Activated T-helper 1 cell treated with anti-CD3 and anti-CD28 coated beads, Interleukin-12 subunit alpha, Interleukin-12 subunit beta, Interleukin-2, Interleukin-4 antibody, amounts not matched to agents 30 ng/mL and 10 ng/mL and 1 ng/mL, durations not matched to agents 14 hours and 24 hours and 36 hours (primary cell): Measurements from ENCODE around the gene MRPL19. TPM values are rescaled to one million over a fixed set of nuclear protein-coding genes. Genes with fewer than 3 reads are reported as not detected.
A peak's percentile ranks its signal among the peaks of the same experiment; 100 is the strongest.

ENCODE experiments used
- DNase-seq: peaks from one replicate; pipeline ENCODE4 v3.0.0; 2021; ENCODE audit warnings: low spot score
- H3K27ac Mint-ChIP-seq: one replicate; pipeline ENCODE4 v1.8.0; 2021; ENCODE audit warnings: mild to moderate bottlenecking, mixed read lengths
- H3K27me3 Mint-ChIP-seq: one replicate; pipeline ENCODE4 v1.8.0; 2022; ENCODE audit warnings: mild to moderate bottlenecking, moderate library complexity, mixed read lengths; ENCODE audit not compliant: insufficient read depth
- H3K36me3 Mint-ChIP-seq: one replicate; pipeline ENCODE4 v1.8.0; 2021; ENCODE audit warnings: low read depth, mixed read lengths
- H3K4me1 Mint-ChIP-seq: one replicate; pipeline ENCODE4 v1.8.0; 2021; ENCODE audit warnings: low read depth, mixed read lengths
- H3K4me3 Mint-ChIP-seq: one replicate; pipeline ENCODE4 v1.8.0; 2021; ENCODE audit warnings: mild to moderate bottlenecking, moderate library complexity, mixed read lengths
- H3K9me3 Mint-ChIP-seq: one replicate; pipeline ENCODE4 v1.8.0; 2021; ENCODE audit warnings: mixed read lengths
- intact Hi-C: fragments of 100-400 bp; cut with micrococcal nuclease; formaldehyde crosslinking; loops from one replicate; pipeline ENCODE4 v1.15.1; 2024
- total RNA-seq: library from RNA; stranded (reverse); gene quantifications from 2 replicates; pipeline ENCODE4 v1.2.3, GENCODE V29; 2022

The MRPL19 gene
- total RNA-seq, 1 donor from 2014 or later: 75.0 TPM

GRCh38 chr2:75607988-75608683, 38.4 kb upstream of the MRPL19 start:
- Mint-ChIP-seq H3K9me3 (no peaks in the 10 kb centered on the region), H3K27ac (no peak overlapping the region), H3K27me3 (peaks cover 14% of the 10 kb centered on the region), H3K4me1 (no peaks in the 10 kb centered on the region), H3K4me3 (no peak overlapping the region), H3K36me3 (no peaks in the 10 kb centered on the region)
- no peak for DNase-seq
- intact Hi-C loops: loop anchor here (1.0 to 5.0 kb wide), 2 partner anchors 541 to 690 kb away; no protein-coding TSS in a partner anchor

- no peaks in the 10 kb centered on the region for H3K4me1 Mint-ChIP-seq
- H3K27me3 Mint-ChIP-seq: peaks cover 14% of the 10 kb centered on the region
- DNase-seq: peak; percentile 27
- H3K4me3 Mint-ChIP-seq: no peak overlapping the region
- H3K36me3 Mint-ChIP-seq: no peaks in the 10 kb centered on the region
- H3K27ac Mint-ChIP-seq: no peak overlapping the region
- intact Hi-C loops: loop anchor here (1.0 to 5.0 kb wide), 3 partner anchors 145 to 691 kb away; no protein-coding TSS in a partner anchor
- no peaks in the 10 kb centered on the region for H3K9me3 Mint-ChIP-seq
These were observed 37.8 kb upstream of the MRPL19 start for GRCh38 chr2:75608684-75609333.

GRCh38 chr2:75609334-75609689, 37.3 kb upstream of the MRPL19 start:
- H3K4me3 Mint-ChIP-seq: no peak overlapping the region
- peaks cover 14% of the 10 kb centered on the region for H3K27me3 Mint-ChIP-seq
- intact Hi-C loops: loop anchor here (1.0 to 5.0 kb wide), 2 partner anchors 145 to 542 kb away; no protein-coding TSS in a partner anchor

GRCh38 chr2:75609937-75610508, 36.6 kb upstream of the MRPL19 start:
- peaks cover 14% of the 10 kb centered on the region for H3K27me3 Mint-ChIP-seq
- H3K4me1 Mint-ChIP-seq: no peaks in the 10 kb centered on the region
- no peak overlapping the region for H3K27ac Mint-ChIP-seq
- no peaks in the 10 kb centered on the region for H3K9me3 Mint-ChIP-seq
- no peaks in the 10 kb centered on the region for H3K36me3 Mint-ChIP-seq
- no peak overlapping the region for H3K4me3 Mint-ChIP-seq
- intact Hi-C loops: loop anchor here (1.0 to 5.0 kb wide), 2 partner anchors 146 to 543 kb away; no protein-coding TSS in a partner anchor
- no peak for DNase-seq

More at GRCh38 chr2:75609334-75609689, 37.3 kb upstream of the MRPL19 start:
- Mint-ChIP-seq H3K36me3 (no peaks in the 10 kb centered on the region), H3K4me1 (no peaks in the 10 kb centered on the region), H3K27ac (no peak overlapping the region), H3K9me3 (no peaks in the 10 kb centered on the region)
- no peak for DNase-seq

GRCh38 chr2:75610671-75611070, 35.9 kb upstream of the MRPL19 start:
- peaks cover 14% of the 10 kb centered on the region for H3K27me3 Mint-ChIP-seq
- H3K4me3 Mint-ChIP-seq: no peak overlapping the region

GRCh38 chr2:75612108-75612861, 34.3 kb upstream of the MRPL19 start:
- Mint-ChIP-seq H3K27ac (no peak overlapping the region), H3K9me3 (no peaks in the 10 kb centered on the region), H3K4me1 (no peaks in the 10 kb centered on the region), H3K4me3 (no peak overlapping the region), H3K36me3 (no peaks in the 10 kb centered on the region), H3K27me3 (peaks cover 9% of the 10 kb centered on the region)
- DNase-seq: no peak
- intact Hi-C loops: no loop called here

More at GRCh38 chr2:75610671-75611070, 35.9 kb upstream of the MRPL19 start:
- no peaks in the 10 kb centered on the region for H3K36me3 Mint-ChIP-seq
- no peaks in the 10 kb centered on the region for H3K9me3 Mint-ChIP-seq
- no peak overlapping the region for H3K27ac Mint-ChIP-seq
- intact Hi-C loops: no loop called here
- DNase-seq: no peak
- no peaks in the 10 kb centered on the region for H3K4me1 Mint-ChIP-seq

GRCh38 chr2:75612862-75613243, 33.7 kb upstream of the MRPL19 start:
- Mint-ChIP-seq H3K36me3 (no peaks in the 10 kb centered on the region), H3K4me3 (no peak overlapping the region), H3K27ac (no peak overlapping the region), H3K27me3 (peaks cover 6% of the 10 kb centered on the region), H3K4me1 (no peaks in the 10 kb centered on the region), H3K9me3 (no peaks in the 10 kb centered on the region)
- no peak for DNase-seq
- intact Hi-C loops: no loop called here

- no peaks in the 10 kb centered on the region for H3K36me3 Mint-ChIP-seq
- intact Hi-C loops: no loop called here
- no peaks in the 10 kb centered on the region for H3K9me3 Mint-ChIP-seq
- no peak overlapping the region for H3K4me3 Mint-ChIP-seq
- no peaks in the 10 kb centered on the region for H3K4me1 Mint-ChIP-seq
- DNase-seq: no peak
- no peak overlapping the region for H3K27ac Mint-ChIP-seq
- H3K27me3 Mint-ChIP-seq: peaks cover 6% of the 10 kb centered on the region
These were observed 32.4 kb upstream of the MRPL19 start for GRCh38 chr2:75614162-75614651.

GRCh38 chr2:75616406-75616805, 30.2 kb upstream of the MRPL19 start:
- no peak for DNase-seq
- H3K36me3 Mint-ChIP-seq: no peaks in the 10 kb centered on the region
- H3K4me3 Mint-ChIP-seq: no peak overlapping the region
- intact Hi-C loops: no loop called here
- H3K4me1 Mint-ChIP-seq: no peaks in the 10 kb centered on the region
- H3K27ac Mint-ChIP-seq: no peak overlapping the region
- peaks cover 8% of the 10 kb centered on the region for H3K27me3 Mint-ChIP-seq
- H3K9me3 Mint-ChIP-seq: no peaks in the 10 kb centered on the region

GRCh38 chr2:75616933-75617332, 29.6 kb upstream of the MRPL19 start:
- intact Hi-C loops: no loop called here
- no peak for DNase-seq
- Mint-ChIP-seq H3K27ac (no peak overlapping the region), H3K4me3 (no peak overlapping the region), H3K4me1 (no peaks in the 10 kb centered on the region), H3K9me3 (no peaks in the 10 kb centered on the region), H3K27me3 (peaks cover 8% of the 10 kb centered on the region), H3K36me3 (no peaks in the 10 kb centered on the region)

GRCh38 chr2:75619956-75620740, 26.4 kb upstream of the MRPL19 start:
- H3K27ac Mint-ChIP-seq: no peak overlapping the region
- no peak for DNase-seq
- H3K27me3 Mint-ChIP-seq: peaks cover 13% of the 10 kb centered on the region
- no peaks in the 10 kb centered on the region for H3K4me1 Mint-ChIP-seq
- H3K4me3 Mint-ChIP-seq: no peak overlapping the region
- H3K9me3 Mint-ChIP-seq: no peaks in the 10 kb centered on the region
- H3K36me3 Mint-ChIP-seq: no peaks in the 10 kb centered on the region
- intact Hi-C loops: no loop called here

GRCh38 chr2:75621228-75621627, 25.4 kb upstream of the MRPL19 start:
- H3K4me1 Mint-ChIP-seq: no peaks in the 10 kb centered on the region
- intact Hi-C loops: no loop called here
- no peaks in the 10 kb centered on the region for H3K36me3 Mint-ChIP-seq
- H3K27ac Mint-ChIP-seq: no peak overlapping the region
- no peak overlapping the region for H3K4me3 Mint-ChIP-seq
- H3K27me3 Mint-ChIP-seq: peaks cover 15% of the 10 kb centered on the region
- no peak for DNase-seq
- no peaks in the 10 kb centered on the region for H3K9me3 Mint-ChIP-seq
